Psoas muscle (tissue), 8 donors: ENCODE measurements around the gene CEMIP2. TPM values are rescaled to one million over a fixed set of nuclear protein-coding genes. Genes with fewer than 3 reads are reported as not detected.
A peak's percentile ranks its signal among the peaks of the same experiment; 100 is the strongest.

Experiments
- ATAC-seq, 4 donors: fragments of 200-7000 bp; cut with Tn5 transposase; one replicate each; pipeline ENCODE4 v1.9.1; 2020; ENCODE audit warnings: moderate library complexity in 3 of 4, mild to moderate bottlenecking in 2 of 4
- DNase-seq, 2 donors: peaks; one replicate each; pipeline ENCODE4 v3.0.0-alpha.2; 2020
- H3K27ac ChIP-seq: fragments of 200-600 bp; one replicate; pipeline ENCODE4 v1.8.0; 2022
- H3K27me3 ChIP-seq, 3 donors: fragments of 200-600 bp in 1 of 3; one replicate each; pipeline versions ENCODE4 v1.6.1 to v1.8.0; 2013 to 2022; ENCODE audit warnings: low read length in 2 of 3, mild to moderate bottlenecking in 2 of 3, moderate library complexity in 1 of 3; ENCODE audit not compliant: insufficient read depth in 3 of 3
- H3K36me3 ChIP-seq, 2 donors: fragments of 200-600 bp in 1 of 2; one replicate each; pipeline versions ENCODE4 v1.6.1 to v1.8.0; 2013 to 2022; ENCODE audit warnings: low read depth in 1 of 2, mild to moderate bottlenecking in 1 of 2, moderate library complexity in 1 of 2; ENCODE audit not compliant: insufficient read depth in 1 of 2
- H3K4me1 ChIP-seq: fragments of 200-600 bp; one replicate; pipeline ENCODE4 v1.8.0; 2022
- H3K4me3 ChIP-seq: fragments of 200-600 bp; one replicate; pipeline ENCODE4 v1.8.0; 2022; ENCODE audit warnings: mild to moderate bottlenecking
- H3K9me3 ChIP-seq: fragments of 200-600 bp; one replicate; pipeline ENCODE4 v1.8.0; 2022
- CTCF ChIP-seq: fragments of 200-600 bp; IDR thresholded peaks from one replicate; pipeline ENCODE4 v1.8.0; 2022; ENCODE audit warnings: antibody characterized with exemption
- WGBS, 3 donors: extraction: QIAGEN DNeasy Blood & Tissue Kit; methylation state at CpG; one replicate each; pipeline versions ENCODE4 v1.1.6 to v1.1.7; 2013; 5-methylcytosine and 5-hydroxymethylcytosine counted together
- intact Hi-C, 2 donors: fragments of 100-400 bp; cut with DNase I; formaldehyde crosslinking; loops; one replicate each; pipeline versions ENCODE4 v1.11.0 to v1.14.2; 2022
- polyA plus RNA-seq, 3 donors: library from polyadenylated mRNA; stranded (reverse); fragments of 200-250 nt; gene quantifications; one replicate each; pipeline ENCODE4 v1.2.3, GENCODE V29; 2013
- total RNA-seq, 4 donors: library from RNA; stranded (reverse); fragmentation: NEBNext Ultra II Directional in 2 of 4; extraction: Animal tissue kit (Norgen Biotek cat#: 25700) in 2 of 4; gene quantifications; one replicate each; pipeline versions ENCODE4 v1.2.1 to v1.2.4, GENCODE V29; 2021 to 2023
- donor health status: healthy with polysubstance abuse.
- donor health status: DM: no; HTN: no; CAD: no; lungs with moderate emphysema.
- donor health status: Bipolar disorder and iron deficiency.
- donor health status: healthy.
- donor health status: DM: yes; HTN: yes; CAD: no.
- donor health status: DM: no; HTN: no; CAD: no.
- donor health status: DM: no; HTN: no; CAD: no.
- donor health status: DM: yes; HTN: yes; CAD: no.

Gene CEMIP2
- total and polyA plus RNA-seq, 7 donors = 5.9 to 20.3 (median 9.6) TPM

DNA sequence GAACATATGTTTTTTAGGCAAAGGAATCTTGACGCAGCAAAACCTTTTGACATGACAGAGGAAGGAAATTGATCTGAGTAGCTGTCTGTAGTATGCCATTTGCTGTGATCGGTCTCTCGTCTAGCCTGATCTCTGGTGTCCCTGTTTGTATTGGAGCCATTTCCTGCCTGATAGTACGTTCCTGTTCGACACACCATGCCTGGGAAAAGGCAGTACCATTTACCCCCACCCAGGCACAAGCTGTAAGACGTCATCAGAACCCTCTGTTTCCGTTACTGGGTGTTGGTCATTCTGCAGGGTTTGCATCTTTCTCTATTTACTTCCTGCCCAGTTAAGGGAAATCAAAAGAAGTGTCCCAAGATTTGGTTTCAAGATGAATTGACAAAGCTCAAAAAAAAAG, 129.7 kb downstream of the CEMIP2 start:
- ATAC-seq (peak in 3 of 4 donors; percentile 34 to 51 (median 46)), DNase-seq (no peak)
- TF ChIP-seq CTCF = no peak
- WGBS, 3 donors = 39 to 48% (median 44%) methylated on average over 7 of the region's 7 CpGs
- intact Hi-C loops = no loop called here
- Histone ChIP-seq H3K4me1 (no peaks in the 10 kb centered on the region), H3K27ac (no peak overlapping the region), H3K27me3 (peaks cover 0 to 2% (median 0%) of the 10 kb centered on the region in 3 donors), H3K4me3 (no peak overlapping the region), H3K36me3 (no peaks in the 10 kb centered on the region), H3K9me3 (no peaks in the 10 kb centered on the region)

DNA sequence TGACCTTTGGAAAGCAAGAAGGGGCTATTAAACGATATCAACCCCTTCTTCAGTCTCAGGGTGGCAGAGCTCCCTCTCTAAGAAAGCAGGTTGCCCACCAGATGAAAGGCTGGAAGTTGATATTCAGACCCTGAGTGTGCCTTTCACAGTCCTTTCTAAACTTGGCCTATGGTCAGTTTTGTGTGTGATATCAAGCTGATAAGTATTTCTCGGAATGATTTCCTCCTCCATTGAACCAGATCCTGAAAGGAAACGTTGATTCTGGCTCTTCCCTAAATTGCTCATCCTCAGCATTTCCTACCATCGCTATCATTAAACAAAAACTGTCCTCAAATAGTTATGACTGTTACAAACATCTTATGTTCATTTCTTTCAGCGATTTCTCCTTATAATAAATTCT, 130.4 kb downstream of the CEMIP2 start:
- Histone ChIP-seq H3K36me3 (no peaks in the 10 kb centered on the region), H3K4me3 (no peak overlapping the region), H3K27me3 (peaks cover 0 to 2% (median 0%) of the 10 kb centered on the region in 3 donors), H3K9me3 (no peaks in the 10 kb centered on the region), H3K27ac (no peak overlapping the region), H3K4me1 (no peaks in the 10 kb centered on the region)
- 55 to 69% (median 65%) methylated on average over 5 of the region's 5 CpGs for WGBS, 3 donors
- no peak for TF ChIP-seq CTCF
- ATAC-seq (no peak), DNase-seq (no peak)
- intact Hi-C loops = no loop called here

DNA sequence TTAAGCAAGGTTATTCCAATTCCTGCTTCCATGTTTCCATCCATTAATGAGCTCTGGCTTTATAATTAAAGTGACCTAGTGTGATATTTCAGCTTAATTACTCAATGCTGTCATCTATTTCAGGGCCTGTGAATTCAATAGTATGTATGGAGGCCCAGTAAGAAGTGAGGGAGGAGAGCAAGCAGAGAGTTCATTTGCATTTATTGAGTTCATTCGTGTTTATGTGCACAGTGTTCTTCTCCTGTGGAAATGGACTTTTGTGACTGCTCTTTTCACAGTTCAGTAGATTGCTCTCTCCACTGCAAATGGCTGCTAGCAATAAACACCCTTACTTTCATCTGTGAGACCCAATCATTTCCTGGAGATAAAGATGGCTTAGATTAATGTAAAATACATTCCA, 130.9 kb downstream of the CEMIP2 start:
- no peak overlapping the region for H3K4me3 ChIP-seq
- H3K27me3 ChIP-seq = peaks cover 0 to 2% (median 0%) of the 10 kb centered on the region in 3 donors
- ATAC-seq (no peak), DNase-seq (no peak)
- TF ChIP-seq CTCF = no peak
- intact Hi-C loops = no loop called here
- H3K27ac ChIP-seq = no peak overlapping the region
- 43 to 58% (median 56%) methylated on average over 1 of the region's 1 CpG for WGBS, 3 donors
- H3K9me3 ChIP-seq = no peaks in the 10 kb centered on the region
- H3K4me1 ChIP-seq = no peaks in the 10 kb centered on the region
- H3K36me3 ChIP-seq = no peaks in the 10 kb centered on the region

GRCh38 chr9:71636143-71636839, 132.0 kb downstream of the CEMIP2 start:
- no peaks in the 10 kb centered on the region for H3K36me3 ChIP-seq
- H3K27me3 ChIP-seq = peaks cover 0 to 2% (median 0%) of the 10 kb centered on the region in 3 donors
- DNase-seq (no peak), ATAC-seq (no peak)
- no peaks in the 10 kb centered on the region for H3K9me3 ChIP-seq
- no peak for TF ChIP-seq CTCF
- H3K4me3 ChIP-seq = no peak overlapping the region
- WGBS, 3 donors = 88 to 91% (median 90%) methylated on average over 5 of the region's 5 CpGs
- H3K27ac ChIP-seq = no peak overlapping the region
- H3K4me1 ChIP-seq = no peaks in the 10 kb centered on the region
- intact Hi-C loops = no loop called here

GRCh38 chr9:71634752-71635151, 133.6 kb downstream of the CEMIP2 start:
- intact Hi-C loops = no loop called here
- no peak overlapping the region for H3K27ac ChIP-seq
- peaks cover 0 to 2% (median 0%) of the 10 kb centered on the region in 3 donors for H3K27me3 ChIP-seq
- no peak for TF ChIP-seq CTCF
- DNase-seq (no peak), ATAC-seq (no peak)
- H3K4me3 ChIP-seq = no peak overlapping the region
- no peaks in the 10 kb centered on the region for H3K4me1 ChIP-seq
- H3K36me3 ChIP-seq = no peaks in the 10 kb centered on the region
- WGBS, 3 donors = 75 to 88% (median 77%) methylated on average over 4 of the region's 4 CpGs
- no peaks in the 10 kb centered on the region for H3K9me3 ChIP-seq
